ENCODE measurements around the gene ZSWIM5.

ZSWIM5 gene

GRCh38 chr1:45211076-45211475 lies 4.7 kb upstream of the ZSWIM5 start:
- TF ChIP-seq CTCF (IDR thresholded peaks at IDR 0.05), result no peak

GRCh38 chr1:45206808-45207623 lies 611 bp upstream of the ZSWIM5 start:
- no peak for TF ChIP-seq CTCF (IDR thresholded peaks at IDR 0.05)

- TF ChIP-seq CTCF (IDR thresholded peaks at IDR 0.05), result no peak
These were observed 1.1 kb downstream of the ZSWIM5 start for GRCh38 chr1:45205011-45205909.

GRCh38 chr1:45200906-45201500 lies 5.4 kb downstream of the ZSWIM5 start:
- no peak for TF ChIP-seq CTCF (IDR thresholded peaks at IDR 0.05)

- no peak for TF ChIP-seq CTCF (IDR thresholded peaks at IDR 0.05)
These were observed 6.0 kb downstream of the ZSWIM5 start for GRCh38 chr1:45200435-45200834.

GRCh38 chr1:45198185-45198584 lies 8.2 kb downstream of the ZSWIM5 start:
- TF ChIP-seq CTCF (IDR thresholded peaks at IDR 0.05), result no peak

- no peak for TF ChIP-seq CTCF (IDR thresholded peaks at IDR 0.05)
These were observed 9.5 kb downstream of the ZSWIM5 start for GRCh38 chr1:45196863-45197262.
